ENCODE results near the gene CLEC11A. TPM values are rescaled to one million over a fixed set of nuclear protein-coding genes. Genes with fewer than 3 reads are reported as not detected.

CLEC11A gene
- polyA plus RNA-seq, 1 donor from 2014 or later, result 18.4 TPM

GRCh38 chr19:50693064-50693975 is 29.8 kb upstream of the CLEC11A start:
- Histone ChIP-seq H3K9ac (ENCODE audit: low read length) (peak overlapping the region; percentile 96), H3K27me3 (ENCODE audit: insufficient read depth, low read depth, low read length) (no peaks in the 10 kb centered on the region), H2AFZ (ENCODE audit: low read depth, low read length) (no peak overlapping the region)

More at GRCh38 chr19:50693064-50693975, 29.8 kb upstream of the CLEC11A start:
- H4K20me1 ChIP-seq (ENCODE audit: insufficient read depth), result no peaks in the 10 kb centered on the region
- peak overlapping the region; percentile 95 for H3K27ac ChIP-seq (ENCODE audit: low read length)
- no peaks in the 10 kb centered on the region for H3K36me3 ChIP-seq (ENCODE audit: insufficient read depth, low read length)
- H3K9me3 ChIP-seq (ENCODE audit: low read length), result no peaks in the 10 kb centered on the region
- H3F3A ChIP-seq (ENCODE audit: insufficient read depth, low read length, poor library complexity, severe bottlenecking), result no peaks in the 10 kb centered on the region
- peak overlapping the region; percentile 84 for H3K4me2 ChIP-seq (ENCODE audit: low read length)
- H3K4me3 ChIP-seq (ENCODE audit: low read length), result peak overlapping the region; percentile 69
- peaks cover 37% of the 10 kb centered on the region for H3K79me2 ChIP-seq (replicated peaks; ENCODE audit: insufficient read depth, low read length)
- no peaks in the 10 kb centered on the region for H3K9me2 ChIP-seq (ENCODE audit: insufficient read depth, low read length)
- TF ChIP-seq EP300 (conservative IDR thresholded peaks at IDR 0.05; ENCODE audit: poor library complexity, severe bottlenecking) (no peak), POLR2AphosphoS5 (IDR thresholded peaks at IDR 0.05) (no peak), REST (IDR thresholded peaks at IDR 0.05; ENCODE audit: borderline replicate concordance) (no peak), MXI1 (conservative IDR thresholded peaks at IDR 0.05; ENCODE audit: poor library complexity, severe bottlenecking) (no peak), SMC3 (conservative IDR thresholded peaks at IDR 0.05; ENCODE audit: poor library complexity) (no peak), TAF1 (IDR thresholded peaks at IDR 0.05; ENCODE audit: low read depth) (no peak), CTCF (IDR thresholded peaks at IDR 0.05; ENCODE audit: poor library complexity, severe bottlenecking) (no peak), EZH2 (IDR thresholded peaks at IDR 0.05; ENCODE audit: borderline replicate concordance, insufficient read depth, low read length, poor library complexity, severe bottlenecking) (no peak), RAD21 (conservative IDR thresholded peaks at IDR 0.05) (no peak)

Data from neural cell (in vitro differentiated cells).